Thymus (tissue), 11 donors: Measurements from ENCODE around the gene SERPINB8. TPM values are rescaled to one million over a fixed set of nuclear protein-coding genes. Genes with fewer than 3 reads are reported as not detected.

ENCODE experiments used
- DNase-seq, 9 donors: peaks; one replicate each; pipeline ENCODE4 v3.0.0-alpha.2; 2013; ENCODE audit warnings: low spot score in 9 of 9, low read depth in 6 of 9, missing footprints in 1 of 9
- H3K27ac ChIP-seq, 2 donors: one replicate each; pipeline ENCODE4 v1.5.1; 2013; ENCODE audit warnings: control low read depth in 1 of 2, low read depth in 1 of 2, low read length in 1 of 2, mild to moderate bottlenecking in 1 of 2, moderate library complexity in 1 of 2
- H3K27me3 ChIP-seq, 2 donors: one replicate each; pipeline ENCODE4 v1.5.1; 2013; ENCODE audit warnings: low read length in 1 of 2; ENCODE audit not compliant: control insufficient read depth in 2 of 2, insufficient read depth in 1 of 2
- H3K36me3 ChIP-seq, 2 donors: one replicate each; pipeline ENCODE4 v1.5.1; 2013; ENCODE audit warnings: low read length in 1 of 2, mild to moderate bottlenecking in 1 of 2, moderate library complexity in 1 of 2; ENCODE audit not compliant: control insufficient read depth in 2 of 2, insufficient read depth in 2 of 2
- H3K4me1 ChIP-seq, 2 donors: one replicate each; pipeline ENCODE4 v1.5.1; 2013; ENCODE audit warnings: low read length in 2 of 2; ENCODE audit not compliant: control insufficient read depth in 2 of 2, insufficient read depth in 2 of 2
- H3K4me3 ChIP-seq, 2 donors: one replicate each; pipeline ENCODE4 v1.5.1; 2013; ENCODE audit warnings: low read length in 2 of 2, control low read depth in 1 of 2, mild to moderate bottlenecking in 1 of 2
- H3K9me3 ChIP-seq, 2 donors: one replicate each; pipeline ENCODE4 v1.5.1; 2013; ENCODE audit warnings: low read length in 1 of 2, mild to moderate bottlenecking in 1 of 2; ENCODE audit not compliant: control insufficient read depth in 2 of 2, insufficient read depth in 1 of 2
- WGBS: extraction: QIAGEN DNeasy Blood & Tissue Kit; methylation state at CpG from one replicate; pipeline ENCODE4 v1.1.7; 2013; 5-methylcytosine and 5-hydroxymethylcytosine counted together
- polyA plus RNA-seq: library from polyadenylated mRNA; stranded (reverse); fragments of 200-250 nt; gene quantifications from one replicate; pipeline ENCODE4 v1.2.3, GENCODE V29; 2013
- total RNA-seq: library from RNA; stranded (reverse); fragments of 120-200 nt; gene quantifications from one replicate; pipeline ENCODE4 v1.2.4, GENCODE V29; 2013
- donor health status: healthy.

SERPINB8 gene
- total and polyA plus RNA-seq, 2 donors = 7.0 to 11.2 TPM

DNA sequence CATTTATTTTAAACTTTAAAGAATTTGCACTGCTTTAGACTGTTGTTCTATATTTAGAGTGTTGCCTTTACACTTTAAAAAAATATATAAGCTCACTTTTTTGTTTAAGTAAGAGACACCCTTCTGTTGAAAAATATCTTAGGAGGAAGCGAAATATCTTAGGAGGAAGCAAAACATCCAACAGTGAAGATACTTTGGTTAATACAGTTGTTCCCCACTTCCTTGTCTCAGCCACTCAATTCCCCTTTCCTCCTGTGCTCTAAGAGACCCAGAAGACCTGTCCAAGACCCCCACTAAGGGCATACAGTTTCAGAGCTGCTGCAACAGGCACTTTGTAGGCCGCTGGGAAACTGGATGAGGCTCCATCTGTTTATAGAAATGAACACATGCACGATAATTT is 5.7 kb downstream of the SERPINB8 start:
- H3K36me3 ChIP-seq = no peaks in the 10 kb centered on the region
- no peak overlapping the region for H3K27ac ChIP-seq
- peaks cover 0 to 2% of the 10 kb centered on the region in 2 donors for H3K4me1 ChIP-seq
- 68% methylated on average over 3 of the region's 3 CpGs for WGBS
- H3K4me3 ChIP-seq = no peak overlapping the region
- peaks cover 0 to 4% of the 10 kb centered on the region in 2 donors for H3K27me3 ChIP-seq
- H3K9me3 ChIP-seq = no peaks in the 10 kb centered on the region
- DNase-seq = no peak

DNA sequence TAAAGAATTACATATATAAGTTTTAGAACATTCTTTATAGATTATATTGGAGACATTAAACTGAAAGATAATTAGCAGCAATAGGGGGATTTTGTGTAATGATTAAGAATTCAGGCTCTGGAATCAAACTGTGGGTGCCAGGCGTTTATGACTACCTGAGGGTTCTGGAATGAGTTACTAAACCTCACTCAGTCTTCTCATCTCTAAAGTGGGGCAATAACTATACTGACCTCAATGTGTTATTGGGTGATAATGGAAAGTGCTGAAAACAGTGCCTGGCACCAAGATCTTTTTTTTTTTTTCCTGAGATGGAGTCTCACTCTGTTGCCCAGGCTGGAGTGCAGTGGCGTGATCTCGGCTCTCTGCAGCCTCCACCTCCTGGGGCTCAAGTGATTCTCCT is 7.2 kb downstream of the SERPINB8 start:
- Histone ChIP-seq H3K4me3 (no peak overlapping the region), H3K27me3 (no peaks in the 10 kb centered on the region), H3K36me3 (peaks cover 0 to 3% of the 10 kb centered on the region in 2 donors), H3K9me3 (no peaks in the 10 kb centered on the region), H3K4me1 (no peaks in the 10 kb centered on the region), H3K27ac (no peak overlapping the region)
- 97% methylated on average over 3 of the region's 3 CpGs for WGBS
- DNase-seq = no peak

- H3K36me3 ChIP-seq = peaks cover 0 to 9% of the 10 kb centered on the region in 2 donors
- H3K4me3 ChIP-seq = no peak overlapping the region
- no peaks in the 10 kb centered on the region for H3K4me1 ChIP-seq
- WGBS = 43% methylated on average over 6 of the region's 6 CpGs
- H3K27ac ChIP-seq = no peak overlapping the region
- H3K9me3 ChIP-seq = no peaks in the 10 kb centered on the region
- peak in 6 of 9 donors; percentile 8 to 71 (median 46) for DNase-seq
- H3K27me3 ChIP-seq = no peaks in the 10 kb centered on the region
Observed at GRCh38 chr18:63979409-63979920, 9.6 kb downstream of the SERPINB8 start.

- no peaks in the 10 kb centered on the region for H3K27me3 ChIP-seq
- no peaks in the 10 kb centered on the region for H3K4me1 ChIP-seq
- H3K9me3 ChIP-seq = no peaks in the 10 kb centered on the region
- H3K36me3 ChIP-seq = peaks cover 0 to 9% of the 10 kb centered on the region in 2 donors
- no peak for DNase-seq
- H3K27ac ChIP-seq = no peak overlapping the region
- WGBS = 95% methylated on average over 7 of the region's 7 CpGs
- no peak overlapping the region for H3K4me3 ChIP-seq
Observed at GRCh38 chr18:63980027-63980426, 10.1 kb downstream of the SERPINB8 start.

- WGBS = 85% methylated on average over 6 of the region's 6 CpGs
- H3K27ac ChIP-seq = no peak overlapping the region
Observed at GRCh38 chr18:63980896-63981460, 11.1 kb downstream of the SERPINB8 start.

GRCh38 chr18:63981719-63982118 is 11.8 kb downstream of the SERPINB8 start:
- H3K9me3 ChIP-seq = no peaks in the 10 kb centered on the region
- H3K27ac ChIP-seq = no peak overlapping the region
- DNase-seq = no peak
- WGBS = 91% methylated on average over 2 of the region's 2 CpGs
- no peaks in the 10 kb centered on the region for H3K4me1 ChIP-seq
- H3K4me3 ChIP-seq = no peak overlapping the region
- H3K36me3 ChIP-seq = peaks cover 0 to 9% of the 10 kb centered on the region in 2 donors
- H3K27me3 ChIP-seq = no peaks in the 10 kb centered on the region

More at GRCh38 chr18:63980896-63981460, 11.1 kb downstream of the SERPINB8 start:
- no peak for DNase-seq
- H3K36me3 ChIP-seq = peaks cover 0 to 9% of the 10 kb centered on the region in 2 donors
- H3K27me3 ChIP-seq = no peaks in the 10 kb centered on the region
- H3K4me3 ChIP-seq = no peak overlapping the region
- H3K4me1 ChIP-seq = no peaks in the 10 kb centered on the region
- H3K9me3 ChIP-seq = no peaks in the 10 kb centered on the region

GRCh38 chr18:63982361-63982760 is 12.5 kb downstream of the SERPINB8 start:
- Histone ChIP-seq H3K27me3 (no peaks in the 10 kb centered on the region), H3K36me3 (peaks cover 0 to 9% of the 10 kb centered on the region in 2 donors), H3K9me3 (no peaks in the 10 kb centered on the region), H3K4me1 (no peaks in the 10 kb centered on the region), H3K27ac (no peak overlapping the region), H3K4me3 (no peak overlapping the region)
- 96% methylated on average over 3 of the region's 3 CpGs for WGBS
- no peak for DNase-seq

DNA sequence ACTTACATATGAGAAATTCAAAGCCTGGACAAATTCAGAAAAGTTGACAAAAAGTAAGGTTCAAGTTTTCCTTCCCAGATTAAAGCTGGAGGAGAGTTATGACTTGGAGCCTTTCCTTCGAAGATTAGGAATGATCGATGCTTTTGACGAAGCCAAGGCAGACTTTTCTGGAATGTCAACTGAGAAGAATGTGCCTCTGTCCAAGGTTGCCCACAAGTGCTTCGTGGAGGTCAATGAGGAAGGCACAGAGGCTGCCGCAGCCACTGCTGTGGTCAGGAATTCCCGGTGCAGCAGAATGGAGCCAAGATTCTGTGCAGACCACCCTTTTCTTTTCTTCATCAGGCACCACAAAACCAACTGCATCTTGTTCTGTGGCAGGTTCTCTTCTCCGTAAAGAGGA is 17.0 kb downstream of the SERPINB8 start:
- 98% methylated on average over 7 of the region's 7 CpGs for WGBS
- DNase-seq = no peak
- no peaks in the 10 kb centered on the region for H3K27me3 ChIP-seq
- H3K4me1 ChIP-seq = no peaks in the 10 kb centered on the region
- no peaks in the 10 kb centered on the region for H3K9me3 ChIP-seq
- H3K27ac ChIP-seq = no peak overlapping the region
- H3K4me3 ChIP-seq = no peak overlapping the region
- peaks cover 0 to 8% of the 10 kb centered on the region in 2 donors for H3K36me3 ChIP-seq

DNA sequence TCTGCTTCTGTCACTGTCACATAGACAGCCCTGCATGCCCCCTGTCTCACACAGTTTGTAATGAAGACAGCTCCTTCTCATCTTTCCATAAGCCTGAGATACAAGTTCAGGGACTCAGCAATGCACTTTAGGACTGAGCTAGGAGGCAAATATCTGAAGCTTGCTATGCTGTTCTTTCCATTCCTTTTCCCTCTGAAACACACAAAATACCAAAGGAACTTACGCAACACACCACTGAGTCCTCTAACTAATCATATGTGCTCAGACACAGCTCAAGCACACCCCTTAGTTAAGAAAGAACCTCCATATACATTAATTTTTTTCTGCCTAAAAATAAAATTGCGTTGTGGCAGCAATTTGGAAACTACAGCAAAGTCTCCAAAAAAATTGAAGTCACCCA is 17.9 kb downstream of the SERPINB8 start:
- peaks cover 0 to 3% of the 10 kb centered on the region in 2 donors for H3K36me3 ChIP-seq
- 74% methylated on average over 2 of the region's 2 CpGs for WGBS
- no peak for DNase-seq
- H3K9me3 ChIP-seq = no peaks in the 10 kb centered on the region
- H3K27ac ChIP-seq = no peak overlapping the region
- H3K27me3 ChIP-seq = no peaks in the 10 kb centered on the region
- no peak overlapping the region for H3K4me3 ChIP-seq
- H3K4me1 ChIP-seq = no peaks in the 10 kb centered on the region
